Kidney epithelial cell (primary cell): Measurements from ENCODE around the gene TNP2. TPM values are rescaled to one million over a fixed set of nuclear protein-coding genes. Genes with fewer than 3 reads are reported as not detected.
"Not testable (repeated sequence)": the region's sequence is repeated elsewhere in the genome, so short reads cannot be mapped to it uniquely, and the experiment has no call there.

Source experiments
- DNase-seq: peaks from one replicate; pipeline ENCODE4 v3.0.0-alpha.2; 2010; ENCODE audit warnings: low read depth
- H3K27me3 ChIP-seq: 2 replicates; pipeline ENCODE4 v1.6.0; 2011; ENCODE audit warnings: low read length; ENCODE audit not compliant: control insufficient read depth, insufficient read depth
- H3K36me3 ChIP-seq: 2 replicates; pipeline ENCODE4 v1.5.1; 2011; ENCODE audit warnings: low read length; ENCODE audit not compliant: control insufficient read depth, insufficient read depth
- H3K4me3 ChIP-seq: 2 replicates; pipeline ENCODE4 v1.5.1; 2011; ENCODE audit warnings: low read depth, mild to moderate bottlenecking, control low read depth, low read length
- total RNA-seq: library from RNA; depleted of rRNA; stranded (reverse); fragments of >200 nt; gene quantifications from 2 replicates; pipeline ENCODE4 v1.2.3, GENCODE V29; 2015
- TF ChIP-seq, protein P1 (sequence below): IDR thresholded peaks from 2 replicates; pipeline ENCODE4 v1.5.1; 2011; ENCODE audit warnings: mild to moderate bottlenecking, moderate library complexity, low read length, control low read depth, inconsistent platforms; ENCODE audit not compliant: insufficient read depth, poor library complexity, severe bottlenecking

TNP2 gene
- total RNA-seq, 1 donor from 2014 or later = not detected

DNA sequence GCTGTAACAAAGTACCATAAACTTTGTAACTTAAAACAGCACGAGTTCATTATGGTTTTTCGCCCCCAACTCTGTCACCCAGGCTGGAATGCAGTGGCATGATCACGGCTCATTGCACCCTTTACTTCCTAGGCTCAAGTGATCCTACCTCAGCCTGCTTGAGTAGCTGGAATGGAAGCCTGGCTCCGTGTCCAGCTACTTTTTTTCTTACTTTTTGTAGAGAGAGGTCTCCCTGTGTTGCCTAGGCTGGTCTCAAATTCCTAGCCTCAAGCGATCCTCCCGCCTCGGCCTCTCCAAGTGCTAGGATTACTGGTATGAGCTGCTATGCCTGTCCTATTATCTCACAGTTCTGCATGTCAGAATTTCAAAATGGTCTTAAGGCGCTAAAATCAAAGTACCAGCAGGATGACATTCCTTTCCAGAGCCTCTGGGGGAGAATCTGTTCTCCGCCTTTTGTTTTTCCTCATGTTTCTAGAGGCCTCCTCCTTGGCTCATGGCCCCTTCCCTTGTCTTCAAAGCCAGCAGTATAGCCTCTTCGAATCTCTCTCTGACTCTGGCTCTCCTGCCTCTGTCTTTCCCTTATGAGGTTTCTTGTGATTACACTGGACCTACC, 22.1 kb upstream of the TNP2 start:
- no peak for DNase-seq
- Histone ChIP-seq H3K36me3 (no peaks in the 10 kb centered on the region), H3K4me3 (no peak overlapping the region), H3K27me3 (no peaks in the 10 kb centered on the region)
- TF ChIP-seq, protein P1, sequence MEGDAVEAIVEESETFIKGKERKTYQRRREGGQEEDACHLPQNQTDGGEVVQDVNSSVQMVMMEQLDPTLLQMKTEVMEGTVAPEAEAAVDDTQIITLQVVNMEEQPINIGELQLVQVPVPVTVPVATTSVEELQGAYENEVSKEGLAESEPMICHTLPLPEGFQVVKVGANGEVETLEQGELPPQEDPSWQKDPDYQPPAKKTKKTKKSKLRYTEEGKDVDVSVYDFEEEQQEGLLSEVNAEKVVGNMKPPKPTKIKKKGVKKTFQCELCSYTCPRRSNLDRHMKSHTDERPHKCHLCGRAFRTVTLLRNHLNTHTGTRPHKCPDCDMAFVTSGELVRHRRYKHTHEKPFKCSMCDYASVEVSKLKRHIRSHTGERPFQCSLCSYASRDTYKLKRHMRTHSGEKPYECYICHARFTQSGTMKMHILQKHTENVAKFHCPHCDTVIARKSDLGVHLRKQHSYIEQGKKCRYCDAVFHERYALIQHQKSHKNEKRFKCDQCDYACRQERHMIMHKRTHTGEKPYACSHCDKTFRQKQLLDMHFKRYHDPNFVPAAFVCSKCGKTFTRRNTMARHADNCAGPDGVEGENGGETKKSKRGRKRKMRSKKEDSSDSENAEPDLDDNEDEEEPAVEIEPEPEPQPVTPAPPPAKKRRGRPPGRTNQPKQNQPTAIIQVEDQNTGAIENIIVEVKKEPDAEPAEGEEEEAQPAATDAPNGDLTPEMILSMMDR = no peak

DNA sequence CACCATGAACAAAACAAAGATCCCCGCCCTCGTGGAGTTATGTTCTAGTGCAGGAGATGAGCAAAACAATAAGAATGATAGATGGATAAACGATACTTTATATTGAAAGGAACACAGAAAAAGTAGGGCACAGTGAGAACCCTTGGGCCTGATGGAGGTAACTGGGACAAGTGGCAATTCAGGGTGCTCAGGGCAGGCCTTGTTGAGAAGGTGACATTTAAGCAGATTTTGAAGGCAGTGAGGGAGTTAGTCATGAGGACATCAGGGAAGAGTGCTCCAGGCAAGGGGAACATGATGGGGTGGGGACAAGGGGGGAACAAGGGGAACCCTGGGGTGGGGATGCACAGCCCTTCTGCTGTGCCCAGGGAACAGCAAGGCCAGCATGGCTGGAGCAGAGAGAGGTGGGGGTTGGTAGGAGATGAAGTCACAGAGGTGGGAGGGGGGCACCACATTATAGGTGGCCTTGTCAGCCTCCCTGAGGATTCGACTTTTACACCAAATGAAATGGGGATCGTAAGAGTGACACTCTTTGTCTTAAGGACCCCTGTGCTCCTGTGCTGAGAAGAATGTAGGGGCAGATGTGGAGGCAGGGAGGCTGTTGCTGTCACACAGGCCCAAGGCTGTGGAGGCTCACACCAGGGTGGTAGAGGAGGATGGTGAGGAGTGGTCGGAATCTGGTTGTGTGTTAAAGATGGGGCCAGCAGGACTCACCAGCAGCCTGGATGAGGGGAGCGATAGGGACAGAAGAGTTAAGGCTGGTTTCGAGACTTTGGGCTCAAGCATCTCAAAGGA, 21.2 kb upstream of the TNP2 start:
- TF ChIP-seq, protein P1 = no peak
- no peak for DNase-seq
- Histone ChIP-seq H3K4me3 (no peak overlapping the region), H3K36me3 (no peaks in the 10 kb centered on the region), H3K27me3 (no peaks in the 10 kb centered on the region)

DNA sequence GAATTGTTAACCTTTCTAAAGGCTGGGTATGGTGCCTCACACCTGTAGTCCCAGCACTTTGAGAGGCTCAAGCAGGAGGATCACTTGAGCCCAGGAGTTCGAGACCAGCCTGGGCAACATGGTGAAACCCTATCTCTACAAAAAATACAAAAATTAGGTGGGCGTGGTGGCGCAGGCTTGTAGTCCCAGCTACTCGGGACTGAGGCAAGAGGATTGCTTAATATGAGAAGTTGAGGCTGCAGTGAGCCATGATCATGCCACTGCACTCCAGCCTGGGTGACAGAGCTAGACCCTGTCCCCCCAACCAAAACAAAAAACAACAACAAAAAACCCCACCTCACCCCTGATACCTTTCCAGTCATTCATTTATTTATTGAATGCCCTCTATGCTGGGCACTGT, 20.6 kb upstream of the TNP2 start:
- H3K36me3 ChIP-seq, H3K4me3 ChIP-seq, DNase-seq, H3K27me3 ChIP-seq: not testable (repeated sequence)

DNA sequence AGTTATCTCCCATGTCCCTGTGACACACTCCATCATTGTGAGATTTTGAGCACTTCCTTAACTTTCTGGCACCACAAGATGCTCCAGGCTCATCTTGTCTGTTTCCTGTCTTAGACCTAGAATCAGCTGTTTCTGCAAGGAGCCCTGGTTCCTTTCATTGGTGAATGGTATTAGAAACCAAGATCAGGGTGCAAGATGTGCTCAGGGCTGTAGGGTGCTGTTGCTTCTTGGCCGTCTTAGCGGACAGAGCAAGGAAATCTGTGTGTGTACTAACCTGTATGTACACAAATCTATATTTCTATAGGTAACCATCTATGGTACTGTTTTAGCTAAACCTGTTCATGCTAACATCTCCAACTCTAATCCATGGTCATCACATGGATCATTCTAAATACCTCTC, 20.1 kb upstream of the TNP2 start:
- Histone ChIP-seq H3K4me3 (no peak overlapping the region), H3K36me3 (no peaks in the 10 kb centered on the region), H3K27me3 (no peaks in the 10 kb centered on the region)
- DNase-seq = no peak
- TF ChIP-seq, protein P1 = no peak

DNA sequence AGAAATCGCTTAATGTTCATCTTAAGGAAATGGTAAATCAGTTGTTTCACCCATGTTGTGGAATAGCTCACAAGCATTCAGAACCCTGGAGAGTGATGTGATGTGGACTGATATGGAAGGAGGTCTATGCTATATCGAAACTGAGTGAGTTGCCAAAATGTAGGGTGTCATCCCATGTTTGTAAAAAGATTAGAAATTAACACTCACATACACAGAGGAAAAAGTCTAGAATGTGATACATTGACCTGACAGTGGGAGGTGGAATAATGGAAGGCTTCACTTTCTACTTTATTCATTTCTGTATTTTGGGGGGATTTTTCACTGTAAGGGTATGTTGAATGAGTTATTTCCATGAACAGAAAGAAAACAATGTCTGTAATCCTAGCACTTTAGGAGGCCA, 16.7 kb upstream of the TNP2 start:
- TF ChIP-seq, protein P1 = no peak
- Histone ChIP-seq H3K36me3 (no peaks in the 10 kb centered on the region), H3K4me3 (no peak overlapping the region), H3K27me3 (no peaks in the 10 kb centered on the region)
- DNase-seq = no peak

DNA sequence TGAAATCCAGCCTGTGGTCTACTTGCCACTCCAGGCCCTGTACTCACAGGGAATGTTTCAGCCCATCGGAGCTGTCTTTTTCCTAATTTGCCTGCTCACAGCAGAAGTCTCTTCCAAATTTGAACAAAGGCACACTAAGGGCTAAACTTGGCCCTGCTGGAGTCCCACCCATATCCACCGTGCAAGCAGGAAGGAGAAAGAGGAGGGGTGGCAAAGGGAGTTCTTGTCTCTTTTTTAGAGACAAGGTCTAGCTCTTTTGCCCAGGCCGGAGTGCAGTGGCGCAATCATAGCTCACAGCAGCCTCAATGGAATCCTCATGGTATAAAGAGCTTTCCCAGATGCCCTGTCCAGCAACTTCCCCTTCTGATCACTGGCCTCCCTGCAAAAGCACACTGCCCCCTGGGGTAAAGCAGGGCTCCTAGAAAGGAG, 14.7 kb upstream of the TNP2 start:
- H3K27me3 ChIP-seq = no peaks in the 10 kb centered on the region
- TF ChIP-seq, protein P1 = no peak
- H3K36me3 ChIP-seq = no peaks in the 10 kb centered on the region
- DNase-seq = no peak
- H3K4me3 ChIP-seq = no peak overlapping the region
